Upper lobe of left lung (tissue), 6 donors: Measurements from ENCODE around the gene TTC28. TPM values are rescaled to one million over a fixed set of nuclear protein-coding genes. Genes with fewer than 3 reads are reported as not detected.

ENCODE experiments used
- ATAC-seq, 2 donors: fragments of 200-7000 bp; cut with Tn5 transposase; one replicate each; pipeline ENCODE4 v1.9.1; 2022; ENCODE audit warnings: mild to moderate bottlenecking in 2 of 2, moderate library complexity in 2 of 2; ENCODE audit not compliant: low FRiP score in 2 of 2
- DNase-seq, 2 donors: peaks; one replicate each; pipeline ENCODE4 v3.0.0-alpha.2; 2019 to 2020
- H3K27ac ChIP-seq, 4 donors: fragments of 200-600 bp; sonication (generic); one replicate each; pipeline ENCODE4 v1.5.1; 2016 to 2019
- H3K27me3 ChIP-seq, 4 donors: fragments of 200-600 bp; sonication (generic); one replicate each; pipeline ENCODE4 v1.5.1; 2017 to 2019
- H3K36me3 ChIP-seq, 4 donors: fragments of 200-600 bp; sonication (generic); one replicate each; pipeline ENCODE4 v1.5.1; 2016 to 2019
- H3K4me1 ChIP-seq, 4 donors: fragments of 200-600 bp; sonication (generic); one replicate each; pipeline ENCODE4 v1.5.1; 2018 to 2019
- H3K4me3 ChIP-seq, 4 donors: fragments of 200-600 bp; sonication (generic); one replicate each; pipeline ENCODE4 v1.5.1; 2017 to 2019; ENCODE audit warnings: mild to moderate bottlenecking in 2 of 4, moderate library complexity in 1 of 4
- H3K9me3 ChIP-seq, 4 donors: fragments of 200-600 bp; sonication (generic); one replicate each; pipeline ENCODE4 v1.5.1; 2018 to 2019
- CTCF ChIP-seq, 6 experiments: fragments of 450-650 bp in 4 of 6; fragments of 200-600 bp in 2 of 6; sonication (generic) in 2 of 6; IDR thresholded peaks; one replicate each; pipeline ENCODE4 v1.5.1; 2016 to 2019; ENCODE audit warnings: antibody characterized with exemption in 6 of 6
- EP300 ChIP-seq, 4 donors: sonication (generic); formaldehyde crosslinking; IDR thresholded peaks; one replicate each; pipeline ENCODE4 v1.5.1; 2017; ENCODE audit warnings: antibody characterized with exemption in 4 of 4, control low read depth in 2 of 4
- POLR2A ChIP-seq, 4 donors: fragments of 450-650 bp; IDR thresholded peaks; one replicate each; pipeline ENCODE4 v1.5.1; 2016 to 2017; ENCODE audit warnings: antibody characterized with exemption in 4 of 4, mild to moderate bottlenecking in 2 of 4
- POLR2AphosphoS5 ChIP-seq, 2 donors: sonication (generic); formaldehyde crosslinking; IDR thresholded peaks; one replicate each; pipeline ENCODE4 v1.5.1; 2017; ENCODE audit warnings: antibody characterized with exemption in 2 of 2
- WGBS, 2 donors: methylation state at CpG; one replicate each; pipeline ENCODE4 v1.1.5; 2017 to 2018; 5-methylcytosine and 5-hydroxymethylcytosine counted together
- total RNA-seq, 6 donors: library from RNA; depleted of rRNA in 4 of 6; stranded (reverse); fragments of >200 nt in 4 of 6; gene quantifications; one replicate each; pipeline versions ENCODE4 v1.1.0 to v1.2.1, GENCODE V29; 2016 to 2021
- donor health status: DM: no; HTN: no; CAD: no; lungs with moderate emphysema.
- donor health status: DM: no; HTN: yes; CAD: no; lungs with severe emphysema.

The TTC28 gene
- total RNA-seq, 6 donors from 2014 or later = 30.1 to 69.4 (median 41.4) TPM

- Histone ChIP-seq H3K4me3 (no peak overlapping the region), H3K27me3 (no peaks in the 10 kb centered on the region), H3K4me1 (peaks cover 0 to 17% (median 3%) of the 10 kb centered on the region in 4 donors), H3K9me3 (no peaks in the 10 kb centered on the region), H3K27ac (no peak overlapping the region), H3K36me3 (no peaks in the 10 kb centered on the region)
- no peak for TF ChIP-seq CTCF (IDR thresholded peaks at IDR 0.05)
- DNase-seq = no peak
- no peak for ATAC-seq
- WGBS, 2 donors = 91 to 97% methylated on average over 1 of the region's 1 CpG
Measured at GRCh38 chr22:28328756-28329155, 350.9 kb downstream of the TTC28 start.

GRCh38 chr22:28316014-28316413, 363.6 kb downstream of the TTC28 start:
- 91 to 92% methylated on average over 4 of the region's 4 CpGs for WGBS, 2 donors
- Histone ChIP-seq H3K4me3 (no peak overlapping the region), H3K36me3 (no peaks in the 10 kb centered on the region), H3K27ac (no peak overlapping the region), H3K27me3 (no peaks in the 10 kb centered on the region), H3K9me3 (no peaks in the 10 kb centered on the region), H3K4me1 (peaks cover 0 to 6% (median 0%) of the 10 kb centered on the region in 4 donors)
- TF ChIP-seq POLR2AphosphoS5 (IDR thresholded peaks at IDR 0.05) = no peak
- TF ChIP-seq POLR2A (IDR thresholded peaks at IDR 0.05) = no peak
- TF ChIP-seq EP300 (IDR thresholded peaks at IDR 0.05) = no peak
- TF ChIP-seq CTCF (IDR thresholded peaks at IDR 0.05) = no peak
- ATAC-seq (no peak), DNase-seq (no peak)

GRCh38 chr22:28314959-28315358, 364.7 kb downstream of the TTC28 start:
- TF ChIP-seq POLR2A (IDR thresholded peaks at IDR 0.05) = no peak
- TF ChIP-seq EP300 (IDR thresholded peaks at IDR 0.05) = no peak
- TF ChIP-seq POLR2AphosphoS5 (IDR thresholded peaks at IDR 0.05) = no peak
- TF ChIP-seq CTCF (IDR thresholded peaks at IDR 0.05) = no peak
- H3K4me3 ChIP-seq = no peak overlapping the region
- no peaks in the 10 kb centered on the region for H3K36me3 ChIP-seq
- H3K27ac ChIP-seq = no peak overlapping the region
- DNase-seq (no peak), ATAC-seq (no peak)
- no peaks in the 10 kb centered on the region for H3K9me3 ChIP-seq
- peaks cover 0 to 6% (median 0%) of the 10 kb centered on the region in 4 donors for H3K4me1 ChIP-seq
- 68 to 81% methylated on average over 1 of the region's 1 CpG for WGBS, 2 donors
- H3K27me3 ChIP-seq = no peaks in the 10 kb centered on the region

GRCh38 chr22:28310299-28310698, 369.3 kb downstream of the TTC28 start:
- H3K27me3 ChIP-seq = no peaks in the 10 kb centered on the region
- DNase-seq (no peak), ATAC-seq (no peak)
- H3K4me3 ChIP-seq = no peak overlapping the region
- H3K36me3 ChIP-seq = no peaks in the 10 kb centered on the region
- no peak overlapping the region for H3K27ac ChIP-seq
- TF ChIP-seq POLR2A (IDR thresholded peaks at IDR 0.05) (no peak), POLR2AphosphoS5 (IDR thresholded peaks at IDR 0.05) (no peak), CTCF (IDR thresholded peaks at IDR 0.05) (no peak), EP300 (IDR thresholded peaks at IDR 0.05) (no peak)
- H3K9me3 ChIP-seq = no peaks in the 10 kb centered on the region
- WGBS, 2 donors = 87 to 97% methylated on average over 1 of the region's 1 CpG
- no peaks in the 10 kb centered on the region for H3K4me1 ChIP-seq

GRCh38 chr22:28299753-28300152, 379.9 kb downstream of the TTC28 start:
- 67 to 70% methylated on average over 2 of the region's 2 CpGs for WGBS, 2 donors
- H3K9me3 ChIP-seq = no peaks in the 10 kb centered on the region
- peak in 1 of 2 donors; percentile 84 for ATAC-seq
- no peaks in the 10 kb centered on the region for H3K27me3 ChIP-seq
- H3K4me1 ChIP-seq = peaks cover 0 to 8% (median 1%) of the 10 kb centered on the region in 4 donors
- TF ChIP-seq EP300 (IDR thresholded peaks at IDR 0.05) = no peak
- TF ChIP-seq POLR2A (IDR thresholded peaks at IDR 0.05) = no peak
- TF ChIP-seq POLR2AphosphoS5 (IDR thresholded peaks at IDR 0.05) = no peak
- no peak for TF ChIP-seq CTCF (IDR thresholded peaks at IDR 0.05)
- H3K27ac ChIP-seq = no peak overlapping the region
- no peaks in the 10 kb centered on the region for H3K36me3 ChIP-seq
- no peak for DNase-seq
- H3K4me3 ChIP-seq = no peak overlapping the region
